B cell (primary cell): ENCODE results near the gene HCST. TPM values are rescaled to one million over a fixed set of nuclear protein-coding genes. Genes with fewer than 3 reads are reported as not detected.

ENCODE experiments used
- ATAC-seq: fragments of 200-7000 bp; cut with Tn5 transposase; one replicate; pipeline ENCODE4 v1.10.0; 2021; ENCODE audit warnings: low read depth, mild to moderate bottlenecking, moderate number of reproducible peaks, moderate library complexity
- CTCF ChIA-PET: fragments of 350-600 bp; sonication (Branson Sonifier 250); formaldehyde crosslinking; loops from one replicate; lab custom pipeline; 2021; ENCODE audit warnings: antibody characterized with exemption, inconsistent platforms; lab: Charles Lee
- POLR2A ChIA-PET: fragments of 350-600 bp; sonication (Branson Sonifier 250); formaldehyde crosslinking; loops from one replicate; lab custom pipeline; 2021; ENCODE audit warnings: antibody characterized with exemption; lab: Charles Lee
- DNase-seq: peaks from one replicate; pipeline ENCODE4 v3.0.0; 2013
- H2AFZ ChIP-seq: 2 replicates; pipeline ENCODE4 v1.6.1; 2012; ENCODE audit warnings: mild to moderate bottlenecking, low read depth, low read length; ENCODE audit not compliant: insufficient read depth, poor library complexity, severe bottlenecking
- H3K27ac ChIP-seq, 2 donors: 1 replicate in 1 of 2; 2 replicates in 1 of 2; pipeline ENCODE4 v1.5.1; 2012 to 2013; ENCODE audit warnings: low read length in 2 of 2, mild to moderate bottlenecking in 2 of 2, moderate library complexity in 1 of 2
- H3K27me3 ChIP-seq, 4 experiments: fragments of 200-600 bp in 1 of 4; sonication (generic) in 1 of 4; replicated peaks in 1 of 4; 1 replicate in 2 of 4; 2 replicates in 2 of 4; pipeline versions ENCODE4 v1.6.1 to v1.7.0; 2013 to 2016; ENCODE audit warnings: low read length in 3 of 4, mild to moderate bottlenecking in 2 of 4, mixed read lengths in 1 of 4, moderate library complexity in 1 of 4; ENCODE audit not compliant: insufficient read depth in 4 of 4, control insufficient read depth in 3 of 4; ENCODE audit errors: control extremely low read depth in 1 of 4
- H3K36me3 ChIP-seq, 2 experiments: replicated peaks in 1 of 2; 1 replicate in 1 of 2; 2 replicates in 1 of 2; pipeline versions ENCODE4 v1.6.1 to v1.7.1; 2013; ENCODE audit warnings: low read length in 1 of 2; ENCODE audit not compliant: insufficient read depth in 2 of 2, control insufficient read depth in 1 of 2; ENCODE audit errors: control extremely low read depth in 1 of 2, extremely low read depth in 1 of 2
- H3K4me1 ChIP-seq, 2 donors: fragments of 200-600 bp in 1 of 2; sonication (generic) in 1 of 2; 1 replicate in 1 of 2; 2 replicates in 1 of 2; pipeline versions ENCODE4 v1.5.1 to v1.6.1; 2013 to 2017; ENCODE audit warnings: low read length in 2 of 2; ENCODE audit not compliant: control insufficient read depth in 2 of 2, insufficient read depth in 2 of 2
- H3K4me2 ChIP-seq: replicated peaks from 2 replicates; pipeline ENCODE3; 2012; ENCODE audit warnings: mild to moderate bottlenecking, low read depth, low read length; ENCODE audit not compliant: poor library complexity, severe bottlenecking
- H3K4me3 ChIP-seq, 5 experiments: fragments of 200-600 bp in 1 of 5; sonication (generic) in 1 of 5; 1 replicate in 3 of 5; 2 replicates in 2 of 5; pipeline versions ENCODE4 v1.5.1 to v1.7.0; 2011 to 2016; ENCODE audit warnings: low read length in 4 of 5, mild to moderate bottlenecking in 4 of 5, low read depth in 2 of 5, control low read depth in 1 of 5, moderate library complexity in 1 of 5; ENCODE audit not compliant: insufficient read depth in 1 of 5; ENCODE audit errors: control extremely low read depth in 1 of 5, extremely low read depth in 1 of 5
- H3K79me2 ChIP-seq: fragments of 200-600 bp; sonication (generic); one replicate; pipeline ENCODE4 v1.6.0; 2016; ENCODE audit warnings: low read length; ENCODE audit not compliant: control insufficient read depth, insufficient read depth
- H3K9ac ChIP-seq: fragments of 200-600 bp; sonication (generic); 2 replicates; pipeline ENCODE4 v1.6.1; 2017; ENCODE audit warnings: mild to moderate bottlenecking, low read length, moderate library complexity
- H3K9me3 ChIP-seq, 3 donors: one replicate each; pipeline versions ENCODE4 v1.6.1 to v1.7.1; 2013; ENCODE audit warnings: low read length in 2 of 3; ENCODE audit not compliant: control insufficient read depth in 2 of 3, insufficient read depth in 1 of 3; ENCODE audit errors: control extremely low read depth in 1 of 3
- H4K20me1 ChIP-seq: 2 replicates; pipeline ENCODE4 v1.6.0; 2012; ENCODE audit warnings: mild to moderate bottlenecking, low read length; ENCODE audit not compliant: insufficient read depth, control insufficient read depth, poor library complexity, severe bottlenecking
- H3K27ac Mint-ChIP-seq: one replicate; pipeline ENCODE4 v1.8.0; 2021; ENCODE audit warnings: mixed read lengths
- H3K27me3 Mint-ChIP-seq: one replicate; pipeline ENCODE4 v1.8.0; 2021; ENCODE audit warnings: mixed read lengths
- H3K4me1 Mint-ChIP-seq: one replicate; pipeline ENCODE4 v1.8.0; 2021; ENCODE audit warnings: mixed read lengths
- H3K4me3 Mint-ChIP-seq: one replicate; pipeline ENCODE4 v1.8.0; 2021; ENCODE audit warnings: mixed read lengths
- H3K9me3 Mint-ChIP-seq: one replicate; pipeline ENCODE4 v1.8.0; 2022; ENCODE audit warnings: mixed read lengths; ENCODE audit not compliant: insufficient read depth
- CTCF ChIP-seq: fragments of 200-600 bp; IDR thresholded peaks from one replicate; pipeline ENCODE4 v1.8.0; 2022; ENCODE audit warnings: antibody characterized with exemption, mild to moderate bottlenecking
- EZH2 ChIP-seq: IDR thresholded peaks from 2 replicates; pipeline ENCODE4 v1.6.1; 2012; ENCODE audit warnings: borderline replicate concordance, low read depth, mild to moderate bottlenecking, moderate library complexity, low read length; ENCODE audit not compliant: insufficient read depth, poor library complexity, severe bottlenecking
- WGBS: methylation state at CpG from one replicate; pipeline ENCODE4 v1.1.5; 2013; ENCODE audit warnings: missing lambda C conversion rate; ENCODE audit not compliant: insufficient coverage; 5-methylcytosine and 5-hydroxymethylcytosine counted together
- intact Hi-C: fragments of 100-400 bp; cut with micrococcal nuclease; formaldehyde crosslinking; loops from one replicate; pipeline ENCODE4 v1.10.0; 2022
- polyA plus RNA-seq: library from polyadenylated mRNA; depleted of rRNA; stranded (reverse); fragments of >200 nt; gene quantifications from 2 replicates; pipeline ENCODE4 v1.2.3, GENCODE V29; 2012
- total RNA-seq, 2 donors: library from RNA; stranded (reverse); fragments of 120-200 nt in 1 of 2; gene quantifications; 1 replicate in 1 of 2; 2 replicates in 1 of 2; pipeline versions ENCODE4 v1.2.3 to v1.2.4, GENCODE V29; 2013 to 2022

HCST gene
- total and polyA plus RNA-seq, 2 donors (not counting 1 experiment from before 2014, with no cell fraction given) = 4.8 to 40.6 TPM

GRCh38 chr19:35905178-35905727 lies 2.9 kb downstream of the HCST start:
- Histone ChIP-seq H3K36me3 (no peaks in the 10 kb centered on the region), H3K27ac (peak overlapping the region; percentile 100), H3K27me3 (no peaks in the 10 kb centered on the region), H3K4me1 (peaks cover 59 to 71% of the 10 kb centered on the region in 2 donors), H3K9ac (no peak overlapping the region), H3K4me2 (no peak overlapping the region), H2AFZ (no peak overlapping the region), H3K9me3 (peaks cover 0 to 3% (median 0%) of the 10 kb centered on the region in 3 donors), H3K79me2 (no peaks in the 10 kb centered on the region), H4K20me1 (no peaks in the 10 kb centered on the region), H3K4me3 (no peak overlapping the region)
- DNase-seq (no peak), ATAC-seq (no peak)
- TF ChIP-seq CTCF (no peak), EZH2 (no peak)
- peak overlapping the region; percentile 99 for H3K27ac Mint-ChIP-seq
- H3K27me3 Mint-ChIP-seq = no peaks in the 10 kb centered on the region
- POLR2A ChIA-PET = interaction anchor here (0.7 to 1.5 kb wide), 5 partner anchors 13 to 24 kb away, joined by 3 to 4 read pairs (median 3); no protein-coding TSS in a partner anchor
- H3K4me3 Mint-ChIP-seq = peak overlapping the region; percentile 1
- intact Hi-C loops = loop anchor here (2.0 to 10.0 kb wide), 2 partner anchors 154 to 190 kb away; partner anchors contain the start of gene KMT2B
- WGBS = no CpG with 5 or more reads among the region's 6 CpGs
- no peaks in the 10 kb centered on the region for H3K9me3 Mint-ChIP-seq
- CTCF ChIA-PET = interaction anchor here (0.9 to 1.6 kb wide), 3 partner anchors 20 to 218 kb away, joined by 3 to 4 read pairs (median 4); no protein-coding TSS in a partner anchor
- peaks cover 75% of the 10 kb centered on the region for H3K4me1 Mint-ChIP-seq

- 89% methylated on average over 11 of the region's 12 CpGs for WGBS
Measured at GRCh38 chr19:35907377-35907745, 5.0 kb downstream of the HCST start.

More at GRCh38 chr19:35907377-35907745, 5.0 kb downstream of the HCST start:
- H3K4me3 ChIP-seq = peak overlapping the region in 1 of 5 experiments; percentile 8
- no peak for DNase-seq
- H4K20me1 ChIP-seq = no peaks in the 10 kb centered on the region
- H3K36me3 ChIP-seq = no peaks in the 10 kb centered on the region
- ATAC-seq = no peak
- no peak overlapping the region for H3K9ac ChIP-seq
- no peaks in the 10 kb centered on the region for H3K9me3 Mint-ChIP-seq
- H3K4me2 ChIP-seq = no peak overlapping the region
- ChIA-PET CTCF (no interaction called here), POLR2A (no interaction called here)
- no peaks in the 10 kb centered on the region for H3K27me3 ChIP-seq
- TF ChIP-seq EZH2 (no peak), CTCF (no peak)
- H3K4me3 Mint-ChIP-seq = no peak overlapping the region
- peak overlapping the region; percentile 8 to 87 for H3K27ac ChIP-seq
- H2AFZ ChIP-seq = no peak overlapping the region
- peak overlapping the region; percentile 84 for H3K27ac Mint-ChIP-seq
- peaks cover 73% of the 10 kb centered on the region for H3K4me1 Mint-ChIP-seq
- H3K79me2 ChIP-seq = no peaks in the 10 kb centered on the region
- H3K27me3 Mint-ChIP-seq = no peaks in the 10 kb centered on the region
- no peaks in the 10 kb centered on the region for H3K9me3 ChIP-seq
- intact Hi-C loops = loop anchor here (10.0 kb wide), 1 partner anchor 193 kb away; the partner anchor contains the start of gene KMT2B
- peaks cover 51 to 72% of the 10 kb centered on the region in 2 donors for H3K4me1 ChIP-seq
